HL-60/S4 (cell line): ENCODE data around the gene SFXN3.

Experiments used
- in situ Hi-C: fragments of 300-500 bp; cut with MboI; formaldehyde crosslinking; loops from 2 replicates; pipeline ENCODE4 v1.14.3; 2022; ENCODE audit warnings: low sequenced_read_pairs

Gene SFXN3

GRCh38 chr10:101000127-101000914, 30.7 kb upstream of the SFXN3 start:
- in situ Hi-C loops, result no loop called here

- in situ Hi-C loops, result no loop called here
Measured at GRCh38 chr10:101000915-101001658, 29.9 kb upstream of the SFXN3 start.

GRCh38 chr10:101001659-101002035, 29.4 kb upstream of the SFXN3 start:
- in situ Hi-C loops, result no loop called here

- in situ Hi-C loops, result no loop called here
Measured at GRCh38 chr10:101002456-101002855, 28.6 kb upstream of the SFXN3 start.

- in situ Hi-C loops, result no loop called here
Measured at GRCh38 chr10:101003639-101004206, 27.3 kb upstream of the SFXN3 start.

GRCh38 chr10:101005361-101005760, 25.7 kb upstream of the SFXN3 start:
- in situ Hi-C loops, result no loop called here

- in situ Hi-C loops, result no loop called here
Measured at GRCh38 chr10:101005869-101006567, 25.0 kb upstream of the SFXN3 start.

GRCh38 chr10:101006593-101007098, 24.4 kb upstream of the SFXN3 start:
- in situ Hi-C loops, result no loop called here

GRCh38 chr10:101007099-101007711, 23.8 kb upstream of the SFXN3 start:
- in situ Hi-C loops, result no loop called here

- in situ Hi-C loops, result no loop called here
Measured at GRCh38 chr10:101007915-101008822, 22.9 kb upstream of the SFXN3 start.

GRCh38 chr10:101008823-101009423, 22.1 kb upstream of the SFXN3 start:
- in situ Hi-C loops, result no loop called here

GRCh38 chr10:101010329-101010728, 20.7 kb upstream of the SFXN3 start:
- in situ Hi-C loops, result no loop called here

GRCh38 chr10:101011517-101012423, 19.3 kb upstream of the SFXN3 start:
- in situ Hi-C loops, result no loop called here

GRCh38 chr10:101012525-101013364, 18.3 kb upstream of the SFXN3 start:
- in situ Hi-C loops, result no loop called here

- in situ Hi-C loops, result no loop called here
Measured at GRCh38 chr10:101013365-101013825, 17.6 kb upstream of the SFXN3 start.

GRCh38 chr10:101014230-101014884, 16.7 kb upstream of the SFXN3 start:
- in situ Hi-C loops, result no loop called here
